T1000 (cell line): Measurements from ENCODE around the gene FRMD4A.
"Not testable (repeated sequence)": the region's sequence is repeated elsewhere in the genome, so short reads cannot be mapped to it uniquely, and the experiment has no call there.

Source experiments
- DNase-seq: peaks from one replicate; lab custom pipeline; 2025; ENCODE audit warnings: mixed read lengths; lab: John Stamatoyannopoulos, UW

Gene FRMD4A

GRCh38 chr10:14240253-14241189 lies 90.2 kb downstream of the FRMD4A start:
- DNase-seq, result no peak

GRCh38 chr10:14238659-14239058 lies 92.1 kb downstream of the FRMD4A start:
- DNase-seq, result not testable (repeated sequence)

- DNase-seq, result no peak
Measured at GRCh38 chr10:14236341-14236740, 94.4 kb downstream of the FRMD4A start.

- no peak for DNase-seq
Measured at GRCh38 chr10:14235566-14236195, 95.0 kb downstream of the FRMD4A start.

GRCh38 chr10:14233566-14233965 lies 97.2 kb downstream of the FRMD4A start:
- DNase-seq, result no peak

- DNase-seq, result not testable (repeated sequence)
Measured at GRCh38 chr10:14228798-14229197, 101.9 kb downstream of the FRMD4A start.

GRCh38 chr10:14225379-14225778 lies 105.3 kb downstream of the FRMD4A start:
- no peak for DNase-seq

- DNase-seq, result peak; percentile 70
Measured at GRCh38 chr10:14220026-14220425, 110.7 kb downstream of the FRMD4A start.

- DNase-seq, result peak; percentile 93
Measured at GRCh38 chr10:14219411-14219810, 111.3 kb downstream of the FRMD4A start.

GRCh38 chr10:14215641-14216040 lies 115.1 kb downstream of the FRMD4A start:
- no peak for DNase-seq

GRCh38 chr10:14213703-14214102 lies 117.0 kb downstream of the FRMD4A start:
- not testable (repeated sequence) for DNase-seq

- no peak for DNase-seq
Measured at GRCh38 chr10:14211610-14212009, 119.1 kb downstream of the FRMD4A start.

- no peak for DNase-seq
Measured at GRCh38 chr10:14208231-14208630, 122.5 kb downstream of the FRMD4A start.

- DNase-seq, result no peak
Measured at GRCh38 chr10:14205233-14205632, 125.5 kb downstream of the FRMD4A start.

GRCh38 chr10:14200698-14201544 lies 129.8 kb downstream of the FRMD4A start:
- no peak for DNase-seq

GRCh38 chr10:14199098-14199497 lies 131.6 kb downstream of the FRMD4A start:
- DNase-seq, result not testable (repeated sequence)

- no peak for DNase-seq
Measured at GRCh38 chr10:14198078-14198477, 132.6 kb downstream of the FRMD4A start.

- no peak for DNase-seq
Measured at GRCh38 chr10:14196113-14196512, 134.6 kb downstream of the FRMD4A start.

- DNase-seq, result no peak
Measured at GRCh38 chr10:14195433-14195832, 135.3 kb downstream of the FRMD4A start.

- DNase-seq, result no peak
Measured at GRCh38 chr10:14192746-14193145, 138.0 kb downstream of the FRMD4A start.

GRCh38 chr10:14191871-14192270 lies 138.9 kb downstream of the FRMD4A start:
- no peak for DNase-seq

GRCh38 chr10:14191407-14191806 lies 139.3 kb downstream of the FRMD4A start:
- DNase-seq, result no peak
